SH-SY5Y (cell line): ENCODE data around the gene NCAN.

Source experiments
- GATA2 ChIP-seq: IDR thresholded peaks from 2 replicates; pipeline ENCODE4 v1.6.1; 2011; ENCODE audit warnings: mild to moderate bottlenecking, low read depth, low read length
- GATA3 ChIP-seq: IDR thresholded peaks from 2 replicates; pipeline ENCODE4 v1.6.1; 2011; ENCODE audit warnings: low read depth, mild to moderate bottlenecking, low read length, moderate library complexity

GRCh38 chr19:19296953-19297689, 85.4 kb downstream of the NCAN start:
- TF ChIP-seq GATA3 = no peak
- TF ChIP-seq GATA2 = no peak
